GM19328 (cell line): ENCODE results near the gene UTP4.
"Not testable (repeated sequence)": the region's sequence is repeated elsewhere in the genome, so short reads cannot be mapped to it uniquely, and the experiment has no call there.

Experiments
- ATAC-seq: cut with Tn5 transposase; IDR thresholded peaks from one replicate; pipeline ENCODE4 v1.9.1; 2021; ENCODE audit warnings: mild to moderate bottlenecking, moderate library complexity; ENCODE audit not compliant: unreplicated experiment

The UTP4 gene

DNA sequence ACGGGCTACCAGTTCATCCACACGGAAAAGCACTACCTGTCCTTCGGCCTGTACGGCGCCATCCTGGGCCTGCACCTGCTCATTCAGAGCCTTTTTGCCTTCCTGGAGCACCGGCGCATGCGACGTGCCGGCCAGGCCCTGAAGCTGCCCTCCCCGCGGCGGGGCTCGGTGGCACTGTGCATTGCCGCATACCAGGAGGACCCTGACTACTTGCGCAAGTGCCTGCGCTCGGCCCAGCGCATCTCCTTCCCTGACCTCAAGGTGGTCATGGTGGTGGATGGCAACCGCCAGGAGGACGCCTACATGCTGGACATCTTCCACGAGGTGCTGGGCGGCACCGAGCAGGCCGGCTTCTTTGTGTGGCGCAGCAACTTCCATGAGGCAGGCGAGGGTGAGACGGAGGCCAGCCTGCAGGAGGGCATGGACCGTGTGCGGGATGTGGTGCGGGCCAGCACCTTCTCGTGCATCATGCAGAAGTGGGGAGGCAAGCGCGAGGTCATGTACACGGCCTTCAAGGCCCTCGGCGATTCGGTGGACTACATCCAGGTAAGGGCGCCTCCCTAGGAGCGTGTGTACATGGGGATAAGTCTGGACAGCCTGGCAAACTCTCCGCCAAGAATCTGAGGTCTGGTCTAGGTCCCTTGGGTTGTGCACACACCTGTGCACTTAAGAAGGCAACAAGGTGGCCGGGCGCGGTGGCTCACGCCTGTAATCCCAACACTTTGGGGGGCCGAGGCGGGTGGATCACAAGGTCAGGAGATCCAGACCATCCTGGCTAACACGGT is 22.8 kb upstream of the UTP4 start:
- ATAC-seq = no peak

DNA sequence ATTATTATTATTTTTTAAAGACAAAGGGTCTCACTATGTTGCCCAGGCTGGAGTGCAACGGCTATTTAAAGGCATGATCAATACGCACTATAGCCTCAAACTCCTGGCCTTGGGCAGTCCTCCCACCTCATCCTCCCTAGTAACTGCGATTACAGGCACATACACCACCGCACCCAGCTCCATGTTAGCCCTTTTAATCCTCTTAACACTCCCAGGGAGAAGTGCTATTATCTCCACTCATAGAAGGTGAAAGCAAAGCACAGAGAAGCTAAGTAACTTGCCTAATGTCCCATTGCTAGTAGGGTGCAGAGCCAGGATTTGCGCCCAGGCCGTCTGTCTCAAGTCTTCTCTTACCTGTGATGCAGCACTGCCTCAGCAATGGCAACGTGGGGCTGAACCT is 22.0 kb upstream of the UTP4 start:
- ATAC-seq = no peak

DNA sequence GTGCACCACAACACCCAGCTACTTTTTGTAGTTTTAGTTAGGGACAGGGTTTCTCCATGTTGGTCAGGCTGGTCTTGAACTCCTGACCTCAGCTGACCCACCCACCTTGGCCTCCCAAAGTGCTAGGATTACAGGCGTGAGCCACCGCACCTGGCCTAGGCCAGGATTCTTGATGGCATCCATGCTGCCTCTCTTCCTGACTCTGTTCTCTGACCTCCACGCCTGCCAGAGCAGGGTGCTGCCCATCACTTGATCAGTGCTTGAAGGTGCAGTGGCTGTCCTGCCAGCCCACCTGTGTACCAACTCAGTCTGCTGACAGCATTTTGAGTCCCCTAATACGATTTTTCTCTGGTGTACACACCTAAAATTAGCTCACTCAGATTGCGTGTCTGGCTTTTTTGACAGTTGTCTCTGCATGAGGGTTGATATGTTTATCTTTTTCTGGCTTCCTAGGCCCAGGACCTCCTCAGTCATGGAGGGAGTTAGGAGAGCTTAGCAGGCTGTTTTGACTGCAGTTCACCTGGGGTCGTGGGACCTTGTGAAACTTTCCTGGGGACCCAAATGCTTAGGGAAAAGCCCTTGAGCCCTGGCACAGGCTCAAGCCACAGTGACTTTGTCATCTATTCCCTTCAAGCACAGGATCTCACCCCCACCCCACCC is 21.1 kb upstream of the UTP4 start:
- no peak for ATAC-seq

DNA sequence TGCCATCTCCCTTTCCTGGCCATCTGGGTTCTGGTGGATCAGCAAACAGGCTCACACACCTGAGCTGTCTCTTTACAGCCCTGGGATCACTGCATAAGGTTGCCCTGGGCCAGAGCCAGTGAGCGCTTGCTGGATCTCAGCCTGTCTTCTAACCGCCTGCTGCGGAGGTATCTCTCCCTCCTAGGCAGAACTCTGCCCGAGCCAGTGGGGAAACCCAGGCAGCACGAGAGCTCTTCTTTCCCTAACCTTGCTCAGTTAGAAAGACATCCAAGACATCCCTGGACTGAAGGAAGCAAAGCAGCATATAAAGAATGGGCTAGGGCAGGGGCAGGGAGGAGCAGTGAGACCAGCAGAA is 20.6 kb upstream of the UTP4 start:
- no peak for ATAC-seq

DNA sequence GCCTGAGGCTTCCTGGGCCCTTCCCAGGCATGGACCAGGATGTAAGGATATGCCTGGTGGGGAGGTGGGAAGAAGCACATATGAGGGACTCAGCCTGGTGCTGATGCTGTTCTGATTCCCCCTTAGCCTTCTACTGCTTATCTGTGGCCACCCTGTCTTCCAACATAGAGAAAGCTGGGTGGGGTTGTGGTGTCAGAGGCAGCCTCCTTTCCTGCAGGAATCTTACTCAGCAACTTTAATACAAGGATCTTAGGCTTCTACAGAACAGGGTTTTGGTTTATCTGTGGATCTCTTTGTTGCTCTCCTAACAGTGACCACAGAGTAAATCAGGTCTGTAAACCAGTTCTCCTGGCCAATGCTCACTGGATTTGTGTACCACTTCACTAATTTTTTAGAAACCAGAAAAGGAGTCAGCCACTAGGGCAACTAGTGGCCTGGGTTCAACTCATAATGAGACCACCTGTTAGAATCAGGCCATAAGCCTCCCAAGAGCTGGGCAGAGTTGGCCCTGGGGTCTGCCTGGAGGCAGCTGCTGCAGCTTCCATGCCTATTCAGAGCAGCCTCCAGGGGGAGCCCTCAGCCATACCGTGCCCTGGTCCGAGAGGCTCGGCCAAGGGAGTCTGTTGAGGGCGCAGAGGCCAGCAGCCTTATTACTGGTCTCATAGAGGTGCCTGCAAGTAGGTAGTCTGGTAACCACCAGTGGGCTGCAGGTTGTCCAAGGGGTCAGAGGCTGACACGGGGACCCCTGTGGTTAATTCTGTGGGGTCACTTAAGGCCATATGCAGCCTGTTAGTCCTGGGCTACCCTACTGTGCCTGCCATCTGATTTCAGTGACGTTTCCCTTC is 19.9 kb upstream of the UTP4 start:
- ATAC-seq = no peak

DNA sequence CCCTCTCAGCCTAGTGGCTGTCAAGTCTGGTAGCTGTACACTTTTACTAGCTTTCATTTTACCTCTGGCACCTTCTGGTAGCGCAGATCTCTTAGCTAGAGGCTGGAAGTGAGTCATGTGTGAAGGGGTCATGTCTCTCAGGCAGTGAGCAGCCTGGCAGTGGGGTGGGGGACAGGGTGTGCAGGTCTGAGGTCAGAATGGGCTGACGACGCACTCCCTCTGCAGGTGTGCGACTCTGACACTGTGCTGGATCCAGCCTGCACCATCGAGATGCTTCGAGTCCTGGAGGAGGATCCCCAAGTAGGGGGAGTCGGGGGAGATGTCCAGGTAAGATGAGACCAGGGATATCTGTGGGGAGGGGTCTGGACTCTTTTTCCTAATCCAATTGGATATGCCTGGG is 19.2 kb upstream of the UTP4 start:
- no peak for ATAC-seq

DNA sequence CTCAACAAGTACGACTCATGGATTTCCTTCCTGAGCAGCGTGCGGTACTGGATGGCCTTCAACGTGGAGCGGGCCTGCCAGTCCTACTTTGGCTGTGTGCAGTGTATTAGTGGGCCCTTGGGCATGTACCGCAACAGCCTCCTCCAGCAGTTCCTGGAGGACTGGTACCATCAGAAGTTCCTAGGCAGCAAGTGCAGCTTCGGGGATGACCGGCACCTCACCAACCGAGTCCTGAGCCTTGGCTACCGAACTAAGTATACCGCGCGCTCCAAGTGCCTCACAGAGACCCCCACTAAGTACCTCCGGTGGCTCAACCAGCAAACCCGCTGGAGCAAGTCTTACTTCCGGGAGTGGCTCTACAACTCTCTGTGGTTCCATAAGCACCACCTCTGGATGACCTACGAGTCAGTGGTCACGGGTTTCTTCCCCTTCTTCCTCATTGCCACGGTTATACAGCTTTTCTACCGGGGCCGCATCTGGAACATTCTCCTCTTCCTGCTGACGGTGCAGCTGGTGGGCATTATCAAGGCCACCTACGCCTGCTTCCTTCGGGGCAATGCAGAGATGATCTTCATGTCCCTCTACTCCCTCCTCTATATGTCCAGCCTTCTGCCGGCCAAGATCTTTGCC is 18.0 kb upstream of the UTP4 start:
- no peak for ATAC-seq

DNA sequence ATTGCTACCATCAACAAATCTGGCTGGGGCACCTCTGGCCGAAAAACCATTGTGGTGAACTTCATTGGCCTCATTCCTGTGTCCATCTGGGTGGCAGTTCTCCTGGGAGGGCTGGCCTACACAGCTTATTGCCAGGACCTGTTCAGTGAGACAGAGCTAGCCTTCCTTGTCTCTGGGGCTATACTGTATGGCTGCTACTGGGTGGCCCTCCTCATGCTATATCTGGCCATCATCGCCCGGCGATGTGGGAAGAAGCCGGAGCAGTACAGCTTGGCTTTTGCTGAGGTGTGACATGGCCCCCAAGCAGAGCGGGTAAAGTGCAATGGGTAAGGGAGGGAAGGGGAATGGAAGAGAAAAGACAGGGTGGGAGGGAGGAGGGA is 17.5 kb upstream of the UTP4 start:
- no peak for ATAC-seq

DNA sequence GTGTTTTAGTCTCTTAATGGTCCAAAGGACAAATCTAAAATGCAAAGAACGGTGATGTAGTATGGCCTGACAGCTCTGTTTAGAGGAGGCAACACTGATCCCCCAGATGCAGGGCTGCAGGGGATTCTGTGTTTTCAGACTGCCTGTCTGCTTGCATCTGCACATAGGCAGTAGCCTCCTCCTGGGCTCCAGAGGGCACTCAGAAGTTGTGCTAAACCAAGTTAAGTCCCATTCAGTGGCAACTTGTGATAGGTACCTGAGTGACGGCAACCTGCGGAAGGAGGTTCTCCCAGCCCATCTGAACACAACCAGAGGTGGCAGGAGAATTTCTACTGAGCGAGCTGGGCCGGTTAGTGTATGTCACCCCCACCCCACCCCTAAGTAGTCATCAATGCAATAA is 17.1 kb upstream of the UTP4 start:
- no peak for ATAC-seq

DNA sequence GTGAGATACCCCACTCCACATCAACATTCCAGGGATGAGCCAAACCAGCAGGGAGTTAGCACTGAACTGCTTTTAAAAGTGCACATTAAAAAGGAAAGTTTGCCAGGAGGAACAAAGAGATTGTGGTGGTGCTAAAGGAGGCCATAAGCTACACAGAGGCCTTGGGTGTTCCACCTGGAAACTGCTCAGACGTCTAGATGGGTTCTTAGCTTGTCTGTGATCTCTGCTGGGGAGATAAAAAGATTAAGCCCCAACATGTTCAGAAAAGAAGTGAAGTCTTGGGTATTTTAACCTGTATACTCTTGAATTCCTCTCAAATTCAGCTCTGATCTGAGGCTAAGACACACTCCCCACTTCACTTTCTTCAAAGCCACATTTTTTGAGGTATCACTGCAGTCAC is 16.6 kb upstream of the UTP4 start:
- ATAC-seq = no peak

DNA sequence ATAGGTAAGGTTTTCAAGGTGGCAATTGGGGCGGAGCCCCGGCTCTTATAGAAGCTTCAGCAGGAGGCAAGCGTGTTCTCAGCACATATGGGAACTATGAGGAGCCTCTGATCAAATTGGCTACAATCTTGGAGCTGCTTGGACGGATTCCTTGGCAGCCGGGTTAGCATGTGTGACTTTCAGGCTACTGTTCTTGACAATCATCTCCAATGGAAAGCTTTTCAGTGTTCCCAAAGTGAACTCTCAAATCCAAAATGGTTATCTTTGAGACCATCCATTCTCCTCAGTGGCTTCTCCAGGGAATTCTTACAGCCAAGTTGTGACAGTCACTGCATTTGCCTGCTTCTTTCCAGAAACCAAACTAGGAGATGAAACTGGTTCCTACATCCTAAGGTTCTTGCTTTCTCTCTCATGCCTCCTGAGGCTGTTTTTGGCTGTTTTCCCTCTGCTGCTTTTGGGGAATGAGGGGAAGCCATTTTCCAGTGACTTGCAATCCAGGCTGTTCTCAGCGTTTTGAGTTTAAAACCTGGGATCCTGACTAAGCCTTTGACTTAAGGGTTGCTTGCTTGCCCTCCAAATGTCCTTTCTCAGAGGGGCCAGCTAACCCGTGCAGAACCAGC is 16.1 kb upstream of the UTP4 start:
- no peak for ATAC-seq

DNA sequence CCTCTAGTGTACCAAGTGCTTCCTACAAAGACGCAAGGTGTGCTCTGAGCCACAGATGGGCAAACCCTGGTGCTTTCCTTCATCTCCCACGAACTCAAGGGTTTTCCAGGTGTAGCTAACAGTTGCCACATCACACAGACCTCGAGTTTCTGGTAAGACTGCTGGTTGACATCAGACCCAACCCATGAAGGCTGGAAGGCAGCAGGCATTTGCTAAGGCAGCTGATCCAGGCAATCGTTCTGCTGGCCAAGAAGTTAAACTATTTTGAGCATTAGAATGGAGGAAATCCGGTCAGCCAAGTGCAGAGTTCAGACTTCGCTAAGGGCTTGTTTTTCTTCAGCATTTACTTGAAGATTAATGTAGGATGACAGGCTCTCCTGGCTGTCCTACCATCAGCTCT is 15.5 kb upstream of the UTP4 start:
- ATAC-seq = no peak

DNA sequence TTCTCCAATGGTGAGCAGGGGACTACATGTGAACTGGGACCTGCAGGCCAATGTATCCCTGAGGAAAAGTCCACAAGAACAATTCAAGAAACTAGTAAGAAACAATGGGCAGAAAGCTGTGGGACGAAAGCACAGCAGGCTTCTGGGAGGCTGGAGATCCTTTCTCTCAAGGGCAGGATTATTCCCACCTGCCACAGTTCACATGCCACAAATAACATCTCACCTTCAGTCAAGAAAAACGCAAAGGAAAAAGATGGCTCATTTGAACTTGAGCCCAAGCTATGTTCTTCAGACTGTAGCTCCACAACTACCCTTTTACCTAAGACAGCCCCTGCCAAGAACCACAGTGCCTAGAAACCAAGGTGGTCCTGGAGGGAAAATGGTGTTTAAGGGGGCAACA is 14.0 kb upstream of the UTP4 start:
- no peak for ATAC-seq

DNA sequence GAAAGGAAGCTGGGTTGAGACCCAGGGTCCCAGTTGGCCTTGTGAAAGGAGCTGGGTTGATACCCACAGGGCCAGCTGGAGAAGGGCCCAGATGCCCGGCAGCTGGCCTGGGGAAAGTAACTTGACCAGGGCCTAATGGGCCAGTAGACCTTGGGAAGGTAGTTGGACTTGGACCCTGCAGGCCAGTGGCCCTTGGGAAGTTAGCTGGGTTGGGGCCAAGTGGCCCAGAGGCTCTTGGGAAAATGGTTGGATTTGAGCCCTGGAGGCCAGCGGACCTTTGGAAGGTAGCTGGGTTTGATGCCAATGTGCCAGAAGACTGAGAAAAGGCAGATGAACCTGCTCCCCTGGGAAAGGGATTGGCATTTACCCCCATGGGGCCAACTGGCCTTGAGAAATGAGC is 13.5 kb upstream of the UTP4 start:
- ATAC-seq = no peak

DNA sequence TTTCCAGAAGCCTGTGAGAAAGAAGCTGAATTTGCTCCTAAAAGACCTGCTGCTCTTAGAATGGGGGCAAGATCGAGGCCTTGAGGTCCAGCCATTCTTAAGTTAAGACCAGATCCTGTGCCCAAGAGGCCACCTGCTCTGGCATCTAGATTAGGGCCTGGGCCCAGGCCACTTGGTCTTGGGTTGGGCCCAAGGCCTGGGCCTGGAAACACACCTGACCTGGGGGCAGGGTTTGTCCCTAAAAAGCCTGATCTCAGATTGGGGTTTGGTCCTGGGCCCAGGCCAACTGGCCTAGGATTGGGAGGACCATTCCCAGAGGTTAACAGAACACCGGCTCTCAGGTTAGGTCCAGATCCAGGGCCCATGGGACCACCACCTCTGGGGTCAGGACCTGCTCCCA is 12.9 kb upstream of the UTP4 start:
- no peak for ATAC-seq

DNA sequence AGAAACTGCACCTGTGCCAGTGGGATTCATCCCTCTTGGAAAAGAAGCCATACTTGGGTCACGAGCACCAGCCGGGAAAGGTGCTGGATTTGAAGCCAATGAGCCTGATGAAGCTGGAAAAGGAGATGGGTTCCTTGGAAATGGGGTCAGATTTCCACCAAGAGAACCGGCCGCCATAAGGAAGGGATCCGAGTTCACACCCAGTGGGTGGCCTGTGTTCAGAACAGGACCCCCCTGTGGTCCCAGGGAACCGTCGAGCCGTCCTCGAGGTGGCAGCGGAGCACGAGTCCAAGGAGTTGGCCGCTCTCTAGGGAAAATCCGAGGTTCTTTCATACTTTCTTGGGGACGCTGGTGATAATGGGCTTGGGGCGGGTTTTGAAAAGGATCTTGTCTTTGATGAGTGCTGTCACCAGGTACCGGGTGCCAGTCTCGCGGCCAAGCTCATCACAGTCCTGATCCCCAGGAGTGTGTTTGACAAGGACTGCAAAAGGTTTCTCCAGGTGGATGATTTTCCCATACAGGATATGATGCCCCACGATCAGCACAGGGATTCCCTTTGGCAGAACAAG is 12.3 kb upstream of the UTP4 start:
- ATAC-seq = no peak

DNA sequence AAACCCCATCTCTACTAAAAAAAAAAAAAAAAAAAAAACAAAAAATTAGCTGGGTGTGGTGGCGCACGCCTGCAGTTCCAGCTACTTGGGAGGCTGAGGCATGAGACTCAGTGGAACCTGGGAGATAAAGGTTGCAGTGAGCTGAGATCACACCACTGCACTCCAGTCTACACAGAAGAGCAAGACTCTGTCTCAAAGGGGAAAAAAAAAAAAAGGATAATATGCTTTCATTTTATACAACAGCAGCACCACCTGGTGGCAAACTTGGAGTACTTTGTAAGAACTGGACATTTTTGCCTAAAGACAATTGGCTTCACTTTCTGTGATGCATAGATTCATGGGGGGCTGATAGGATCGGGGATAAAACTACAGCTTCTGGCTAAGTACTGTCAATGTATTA is 8.5 kb upstream of the UTP4 start:
- ATAC-seq = no peak

DNA sequence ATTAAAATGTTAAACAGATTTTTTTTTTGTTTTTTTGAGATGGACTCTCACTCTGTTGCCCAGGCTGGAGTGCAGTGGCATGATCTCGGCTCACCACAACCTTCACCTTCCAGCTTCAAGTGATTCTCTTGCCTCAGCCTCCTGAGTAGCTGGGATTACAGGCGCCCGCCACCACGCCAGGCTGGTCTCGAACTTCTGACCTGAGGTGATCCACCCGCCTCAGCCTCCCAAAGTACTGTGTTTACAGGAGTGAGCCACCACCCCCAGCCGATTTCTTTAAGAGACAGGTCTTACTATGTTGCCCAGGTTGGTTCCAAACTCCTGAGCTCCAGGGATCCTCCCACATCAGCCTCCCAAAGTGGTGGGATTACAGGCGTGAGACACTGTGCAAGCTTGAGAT is 8.0 kb upstream of the UTP4 start:
- ATAC-seq = not testable (repeated sequence)

DNA sequence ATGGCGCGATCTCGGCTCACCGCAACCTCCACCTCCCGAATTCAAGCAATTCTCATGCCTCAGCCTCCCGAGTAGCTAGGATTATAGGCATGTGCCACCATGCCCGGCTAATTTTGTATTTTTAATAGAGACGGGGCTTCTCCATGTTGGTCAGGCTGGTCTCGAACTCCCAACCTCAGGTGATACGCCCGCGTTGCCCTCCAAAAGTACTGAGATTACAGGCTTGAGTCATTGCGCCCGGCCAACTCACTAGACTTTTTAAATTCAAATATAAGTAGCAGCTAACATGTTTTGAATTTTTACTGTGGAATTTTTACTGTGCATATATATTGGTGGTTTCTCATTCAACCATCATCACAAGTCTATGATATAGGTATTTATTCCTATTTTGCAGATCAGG is 7.5 kb upstream of the UTP4 start:
- ATAC-seq = not testable (repeated sequence)

DNA sequence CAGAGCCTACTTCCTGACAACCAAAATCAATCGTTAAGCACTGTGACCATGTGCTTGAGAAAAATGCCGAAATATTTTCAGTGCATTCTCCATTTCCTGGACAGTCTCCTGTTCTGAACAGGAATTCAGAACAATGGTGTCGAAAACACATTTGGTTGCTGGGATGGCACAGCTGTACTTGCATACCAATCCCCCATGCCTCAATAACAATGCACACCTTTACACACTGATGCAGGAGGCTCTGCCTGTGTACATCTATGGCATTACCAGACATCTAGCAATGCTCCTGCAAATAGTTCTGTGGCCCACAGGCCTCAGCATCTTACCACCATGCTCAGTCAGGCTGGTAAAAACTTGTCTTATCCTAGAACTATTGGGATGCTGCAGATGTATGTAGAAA is 6.2 kb upstream of the UTP4 start:
- no peak for ATAC-seq

DNA sequence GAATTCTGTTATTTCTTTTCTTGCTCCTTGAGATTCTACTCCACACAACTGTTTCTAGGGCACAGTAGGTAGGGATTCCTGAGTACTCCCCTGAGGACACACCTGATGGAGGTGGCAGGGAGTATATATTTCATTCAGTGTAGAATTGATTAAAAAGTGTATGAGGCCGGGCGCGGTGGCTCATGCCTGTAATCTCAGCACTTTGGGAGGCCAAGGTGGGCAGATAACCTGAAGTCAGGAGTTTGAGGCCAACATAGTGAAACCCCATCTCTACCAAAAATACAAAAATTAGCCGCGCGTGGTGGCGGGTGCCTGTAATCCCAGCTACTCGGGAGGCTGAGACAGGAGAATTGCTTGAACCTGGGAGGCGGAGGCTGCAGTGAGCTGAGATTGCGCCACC is 5.6 kb upstream of the UTP4 start:
- ATAC-seq = not testable (repeated sequence)
